GM21528 (cell line): Measurements from ENCODE around the gene CAMKK1.

Experiments
- ATAC-seq: cut with Tn5 transposase; IDR thresholded peaks from one replicate; pipeline ENCODE4 v1.9.1; 2021; ENCODE audit warnings: mild to moderate bottlenecking, moderate library complexity; ENCODE audit not compliant: unreplicated experiment, low FRiP score

Gene CAMKK1

DNA sequence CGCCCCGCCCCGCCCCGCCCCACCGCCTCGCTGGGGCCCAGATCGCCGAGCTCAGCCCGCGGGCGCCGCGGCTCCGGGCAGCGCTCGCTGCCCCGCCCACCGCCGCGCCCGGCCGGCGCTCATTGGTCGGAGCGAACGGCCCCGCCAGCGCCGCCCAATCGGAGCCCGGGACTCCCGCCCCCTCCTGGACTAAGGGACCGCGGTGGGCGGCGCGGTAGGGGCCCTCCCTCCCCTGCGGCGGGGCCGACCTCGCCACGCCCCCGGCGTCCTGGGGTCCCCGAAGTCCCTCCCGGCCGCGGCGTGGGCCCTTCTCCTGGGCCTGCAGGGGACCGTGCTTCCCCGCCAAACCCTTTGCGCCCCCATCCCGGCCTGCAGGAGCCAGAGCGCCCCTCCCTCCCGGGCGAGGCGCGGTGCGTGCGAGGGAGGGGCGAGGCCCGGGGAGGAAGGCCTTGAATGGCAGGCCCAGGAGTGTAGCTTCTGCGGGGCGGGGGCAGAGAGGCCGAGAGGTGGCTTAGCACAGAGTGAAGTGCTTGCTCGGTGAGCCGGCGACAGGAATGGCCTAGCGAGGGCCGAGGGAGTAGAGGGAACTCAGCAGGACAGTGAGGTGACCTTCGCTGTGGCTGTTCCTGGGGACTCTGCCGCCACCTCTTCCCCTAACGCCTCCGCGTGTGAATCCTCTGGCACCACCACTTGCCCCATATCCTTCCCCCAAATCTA is at the start of gene CAMKK1:
CAMKK1 (minus strand) TSS at position 51 of the 717 bp plus-strand sequence. CDS start 7,366 bp downstream, outside the sequence.
- peak; percentile 72 for ATAC-seq

DNA sequence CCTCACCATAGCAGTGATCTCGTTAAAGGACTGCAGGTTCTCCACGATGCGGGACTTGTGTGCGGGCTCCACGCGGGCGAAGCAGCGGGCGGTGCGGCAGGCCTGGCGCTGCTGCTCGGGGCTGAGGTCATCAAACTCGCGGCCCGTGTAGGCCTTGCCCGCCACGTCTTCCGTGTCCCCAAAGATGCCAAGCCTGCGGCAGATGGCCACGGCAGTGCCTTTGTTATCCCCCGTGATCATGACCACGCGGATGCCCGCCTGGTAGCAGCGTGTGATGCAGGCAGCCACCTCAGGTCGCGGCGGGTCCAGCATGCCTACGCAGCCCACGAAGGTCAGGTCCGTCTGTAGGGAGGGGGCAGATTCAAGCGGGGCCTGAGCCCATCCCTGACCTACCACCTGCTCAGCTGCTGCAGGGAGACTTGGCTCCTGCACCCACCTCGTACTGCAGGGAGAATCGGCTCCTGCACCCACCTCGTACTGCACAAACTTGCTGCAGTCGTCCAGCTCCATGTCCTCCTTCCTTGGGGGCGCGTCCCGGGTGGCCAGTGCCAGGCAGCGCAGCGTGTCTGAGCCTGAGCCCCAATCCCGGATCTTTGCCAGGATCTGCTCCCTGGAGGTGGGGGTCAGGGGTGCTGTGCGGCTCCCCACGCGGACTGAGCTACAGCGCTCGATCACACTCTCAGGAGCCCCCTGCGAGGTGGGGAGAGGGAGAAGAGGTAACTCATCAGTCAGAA is 48.3 kb upstream of the CAMKK1 start:
- ATAC-seq, result no peak

DNA sequence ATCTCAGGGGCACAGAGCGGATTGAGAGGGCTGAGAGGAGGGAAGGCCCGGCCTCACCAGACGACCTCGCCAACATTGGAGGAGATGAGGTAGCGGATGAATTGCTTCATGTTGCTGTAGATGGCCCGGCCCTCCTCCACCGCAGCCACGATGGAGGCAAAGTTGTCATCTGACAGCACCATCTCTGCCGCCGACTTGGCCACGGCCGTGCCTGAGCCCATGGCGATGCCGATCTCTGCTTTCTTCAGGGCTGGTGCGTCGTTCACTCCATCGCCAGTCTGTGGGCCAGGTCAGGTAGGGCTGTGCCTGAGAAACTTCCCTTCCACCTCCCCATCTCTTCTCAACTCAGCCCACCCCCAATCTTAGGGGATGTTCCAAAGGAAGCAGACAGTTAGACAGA is 44.5 kb upstream of the CAMKK1 start:
- no peak for ATAC-seq

- no peak for ATAC-seq
These were observed 43.0 kb upstream of the CAMKK1 start for GRCh38 chr17:3935825-3936355.

GRCh38 chr17:3935140-3935542 is 42.3 kb upstream of the CAMKK1 start:
- no peak for ATAC-seq

DNA sequence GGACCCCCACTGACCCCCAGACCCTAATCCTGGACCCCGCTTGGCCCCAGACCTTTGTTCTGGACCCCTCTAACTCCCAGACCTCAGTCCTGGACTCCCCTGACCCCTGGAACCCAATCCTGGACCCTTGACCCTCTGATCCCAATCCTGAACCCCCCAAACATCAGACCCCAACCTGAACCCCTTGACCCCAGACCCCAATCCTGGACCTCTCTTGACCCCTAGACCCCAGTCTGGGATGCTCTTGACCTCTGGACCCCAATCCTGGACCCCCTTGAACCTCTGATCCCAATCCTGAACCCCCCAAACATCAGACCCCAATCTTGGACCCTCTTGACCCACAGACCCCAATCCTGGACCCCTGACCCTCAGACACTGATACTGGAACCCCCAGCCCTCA is 36.9 kb upstream of the CAMKK1 start:
- no peak for ATAC-seq

- ATAC-seq, result no peak
These were observed 36.3 kb upstream of the CAMKK1 start for GRCh38 chr17:3929181-3929580.

DNA sequence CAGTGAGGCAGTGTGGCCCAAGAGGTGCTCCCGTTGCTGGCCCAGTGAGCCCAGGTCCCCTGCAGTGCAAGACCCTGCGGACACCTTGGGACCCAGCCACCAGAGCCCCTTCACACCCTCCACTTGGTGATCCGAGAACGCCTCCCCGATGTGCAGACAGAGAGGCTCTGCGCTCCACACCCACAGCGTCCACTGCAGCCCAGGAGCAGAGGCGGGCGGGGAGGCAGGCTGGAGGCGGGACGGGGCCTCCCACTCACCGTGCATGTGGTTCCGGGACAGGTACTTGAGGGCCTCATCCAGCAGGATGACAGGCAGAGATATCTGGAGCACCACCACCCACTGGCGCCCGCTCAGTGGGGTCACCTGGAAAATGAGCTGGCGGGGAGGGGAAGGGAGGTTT is 35.6 kb upstream of the CAMKK1 start:
- no peak for ATAC-seq

DNA sequence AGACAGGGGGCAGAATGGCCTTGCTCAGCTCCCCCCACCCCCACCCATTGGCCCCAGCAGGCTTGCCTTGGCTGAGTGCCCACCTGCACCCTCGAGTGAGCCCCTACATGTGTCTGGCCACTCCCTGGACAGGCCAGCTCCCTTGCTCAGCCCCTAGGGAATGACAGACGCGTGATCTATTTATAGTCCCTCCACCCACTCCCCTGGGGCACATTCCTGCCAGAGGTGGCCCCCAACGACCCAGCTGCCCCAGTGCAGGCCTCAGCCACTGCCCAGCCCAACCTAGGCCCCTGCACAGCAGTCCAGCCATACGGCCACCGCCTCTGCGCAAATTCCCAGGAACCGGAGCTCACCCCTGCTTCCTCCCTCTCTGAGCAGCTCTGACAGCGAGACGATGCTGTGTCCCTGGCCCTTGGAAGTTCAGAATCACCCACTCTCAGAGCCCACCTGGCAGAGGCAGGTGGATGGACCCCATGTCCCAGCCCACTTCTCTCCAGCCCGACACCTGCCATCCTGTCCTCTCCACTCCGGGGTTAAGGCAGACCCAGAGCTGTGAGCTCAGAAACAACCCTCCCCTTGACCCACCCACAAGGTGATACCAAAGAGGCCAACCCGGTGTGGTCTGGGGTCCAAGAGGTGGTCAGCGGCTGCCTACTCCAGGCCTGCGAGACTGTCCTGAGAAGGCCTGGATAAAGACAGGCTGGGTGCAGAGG is 34.9 kb upstream of the CAMKK1 start:
- no peak for ATAC-seq

DNA sequence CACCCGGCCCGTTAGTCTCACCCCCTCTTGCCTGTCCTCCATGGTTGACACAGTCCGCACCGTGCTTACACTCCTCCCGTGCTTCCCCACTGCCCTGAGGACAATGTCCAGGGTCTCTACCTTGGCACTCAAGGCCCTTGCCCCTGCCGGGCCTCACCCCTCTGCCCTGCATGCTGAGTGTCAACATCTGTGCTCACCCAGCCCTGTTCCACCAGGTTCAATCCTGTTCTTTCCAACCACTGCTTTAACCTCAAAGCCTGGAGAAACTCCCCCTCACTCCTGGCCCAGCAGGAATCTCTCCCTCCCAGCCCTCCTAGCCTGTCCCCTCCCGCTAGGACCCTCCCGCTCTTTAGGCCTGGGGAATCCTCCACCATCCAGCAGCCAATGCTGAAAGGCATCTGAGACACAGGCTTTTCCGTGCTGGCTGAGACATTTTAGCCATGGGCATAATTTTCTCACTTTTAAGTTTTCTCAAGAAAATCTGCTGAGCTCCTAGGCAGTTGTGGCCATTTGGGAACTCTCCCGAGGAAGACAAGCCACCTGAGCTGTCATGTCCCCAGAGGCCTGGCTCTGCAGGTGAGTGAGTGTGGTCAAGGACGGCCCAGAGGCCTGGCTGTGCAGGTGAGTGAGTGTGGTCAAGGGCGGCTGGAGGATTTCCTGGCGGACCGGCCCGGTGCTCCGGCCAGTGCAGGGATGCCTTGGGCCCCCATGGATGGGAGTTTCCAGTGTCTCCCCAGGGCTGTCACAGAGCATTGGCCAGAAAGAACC is 34.2 kb upstream of the CAMKK1 start:
- no peak for ATAC-seq

DNA sequence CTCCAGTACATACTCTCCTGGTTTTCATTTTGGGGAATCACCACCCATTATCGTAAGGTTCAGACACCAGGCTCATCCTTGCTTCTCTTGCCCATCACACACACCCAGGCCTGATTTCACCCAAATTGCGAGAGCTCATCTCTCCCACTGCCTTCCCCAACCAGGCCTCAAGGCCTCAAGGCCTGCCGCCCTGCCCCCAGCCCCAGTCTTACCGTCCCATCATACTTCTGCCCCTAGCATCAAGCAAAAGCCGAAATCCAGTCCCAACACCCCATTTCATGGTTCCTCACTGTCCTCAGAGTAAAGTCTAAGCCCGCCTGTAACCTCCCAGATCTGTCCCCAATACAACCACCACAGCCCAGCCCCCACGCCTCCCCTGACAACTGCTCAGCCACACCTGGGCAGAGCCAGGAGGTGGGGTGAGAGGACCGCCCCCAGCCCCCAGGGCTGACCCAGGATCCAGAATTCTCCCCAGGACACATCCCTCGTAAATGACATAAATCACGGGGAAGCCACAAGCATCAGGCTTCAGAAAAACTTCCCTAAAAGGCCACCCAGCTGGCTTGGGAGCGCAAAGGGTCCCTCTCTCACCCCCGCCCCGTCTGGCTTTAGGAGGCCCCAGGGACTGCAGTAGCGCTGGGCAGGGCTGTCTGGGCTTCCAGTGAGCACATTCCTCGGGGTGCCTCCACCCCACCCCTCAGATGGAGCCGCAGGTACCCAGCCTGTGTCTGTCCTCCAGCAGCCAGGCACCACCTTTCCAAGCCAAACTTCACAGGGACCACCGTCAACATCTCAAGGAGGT is 33.0 kb upstream of the CAMKK1 start:
- no peak for ATAC-seq

DNA sequence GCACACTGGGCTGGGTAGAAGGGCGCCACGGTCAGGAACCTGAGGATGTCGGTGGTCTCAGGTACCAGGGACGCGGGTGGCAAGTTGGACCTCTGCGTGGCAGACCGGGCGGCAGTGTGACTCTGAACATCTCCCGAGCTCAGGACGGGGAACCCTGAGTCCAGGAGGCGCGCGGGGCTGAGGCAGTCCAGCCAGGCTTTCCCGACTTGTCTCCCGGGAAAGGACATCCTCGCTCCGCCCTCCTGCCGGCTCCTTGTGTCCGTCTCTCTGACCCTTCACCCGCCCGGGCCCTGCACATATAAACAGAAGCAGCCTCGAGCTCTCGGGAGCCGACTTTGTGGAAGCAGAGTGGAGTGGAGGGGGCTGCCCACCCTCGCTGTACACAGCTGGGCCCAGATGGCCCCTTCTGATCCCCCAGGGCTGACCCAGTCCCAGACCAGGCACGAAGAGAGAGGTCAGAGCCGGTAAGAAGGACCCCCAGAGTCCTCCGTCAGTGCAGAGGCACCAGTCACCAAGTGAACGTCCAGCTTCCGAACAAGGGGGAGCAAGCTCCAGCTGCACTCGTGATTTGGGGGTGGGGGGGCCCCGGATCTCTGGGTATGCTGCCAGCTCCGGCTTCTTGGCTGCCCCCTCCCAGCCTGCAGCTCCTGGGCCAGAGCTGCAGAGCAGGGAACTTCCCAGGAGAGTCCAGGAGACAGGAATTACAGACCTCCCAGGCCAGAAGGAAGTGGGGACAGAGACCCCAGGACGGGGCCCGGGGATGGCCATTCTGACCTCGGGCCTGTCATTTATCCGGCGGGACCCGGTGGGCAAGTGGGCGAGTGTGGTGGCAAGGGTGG is 31.9 kb upstream of the CAMKK1 start:
- ATAC-seq, result no peak

DNA sequence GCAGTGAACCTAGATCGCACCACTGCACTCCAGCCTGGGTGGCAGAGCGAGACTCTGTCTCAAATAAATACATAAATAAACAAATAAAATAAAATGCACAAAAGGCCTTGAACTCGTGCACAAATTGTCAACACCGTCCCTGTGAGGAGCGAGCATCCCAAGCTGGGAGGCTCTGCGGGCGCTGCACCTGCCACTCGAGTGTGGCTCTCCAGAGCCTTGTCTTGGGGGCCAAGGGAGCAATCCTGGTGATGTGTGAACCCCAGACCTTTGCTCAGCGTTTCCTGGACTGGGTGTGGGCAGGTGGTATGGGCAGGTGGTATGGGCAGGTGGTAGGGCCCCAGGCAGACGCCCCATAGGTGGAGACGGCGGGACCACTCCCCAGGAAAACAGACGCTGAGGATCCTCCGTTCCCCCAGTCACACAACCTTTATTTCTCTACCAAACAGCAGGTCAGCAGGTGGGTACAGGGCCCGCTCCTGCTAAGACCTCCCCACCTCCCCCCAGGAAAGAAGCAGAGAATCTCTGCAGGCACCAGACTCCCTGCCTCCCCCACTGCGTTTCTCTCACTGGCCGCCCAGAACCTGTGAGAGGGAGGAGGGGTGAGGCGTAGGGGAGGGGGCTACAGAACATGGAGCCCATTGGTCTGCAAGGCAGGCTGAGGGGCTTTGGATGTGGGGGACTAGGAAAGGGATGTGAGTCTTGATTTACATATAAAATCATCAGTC is 30.8 kb upstream of the CAMKK1 start:
- ATAC-seq, result no peak

DNA sequence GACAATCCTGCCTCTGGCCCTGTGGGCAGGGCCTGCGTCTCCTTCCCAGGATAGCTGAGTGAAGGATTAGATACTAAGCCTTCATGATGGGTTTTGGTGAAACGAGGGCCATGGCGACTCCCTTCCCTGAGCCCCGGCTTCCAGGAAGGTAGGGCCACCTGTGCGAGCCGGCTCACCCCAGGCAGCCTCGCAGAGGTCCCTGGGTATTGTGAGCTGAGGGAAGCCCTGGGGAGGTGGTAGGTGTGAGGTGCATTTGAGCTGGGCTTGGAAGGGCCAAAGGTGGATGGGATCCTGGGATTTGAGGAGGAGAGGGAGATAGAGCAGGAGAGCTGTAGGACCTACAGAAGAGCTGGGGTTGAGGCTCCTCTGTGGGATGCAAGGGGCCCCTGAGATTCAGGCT is 29.9 kb upstream of the CAMKK1 start:
- ATAC-seq, result no peak

DNA sequence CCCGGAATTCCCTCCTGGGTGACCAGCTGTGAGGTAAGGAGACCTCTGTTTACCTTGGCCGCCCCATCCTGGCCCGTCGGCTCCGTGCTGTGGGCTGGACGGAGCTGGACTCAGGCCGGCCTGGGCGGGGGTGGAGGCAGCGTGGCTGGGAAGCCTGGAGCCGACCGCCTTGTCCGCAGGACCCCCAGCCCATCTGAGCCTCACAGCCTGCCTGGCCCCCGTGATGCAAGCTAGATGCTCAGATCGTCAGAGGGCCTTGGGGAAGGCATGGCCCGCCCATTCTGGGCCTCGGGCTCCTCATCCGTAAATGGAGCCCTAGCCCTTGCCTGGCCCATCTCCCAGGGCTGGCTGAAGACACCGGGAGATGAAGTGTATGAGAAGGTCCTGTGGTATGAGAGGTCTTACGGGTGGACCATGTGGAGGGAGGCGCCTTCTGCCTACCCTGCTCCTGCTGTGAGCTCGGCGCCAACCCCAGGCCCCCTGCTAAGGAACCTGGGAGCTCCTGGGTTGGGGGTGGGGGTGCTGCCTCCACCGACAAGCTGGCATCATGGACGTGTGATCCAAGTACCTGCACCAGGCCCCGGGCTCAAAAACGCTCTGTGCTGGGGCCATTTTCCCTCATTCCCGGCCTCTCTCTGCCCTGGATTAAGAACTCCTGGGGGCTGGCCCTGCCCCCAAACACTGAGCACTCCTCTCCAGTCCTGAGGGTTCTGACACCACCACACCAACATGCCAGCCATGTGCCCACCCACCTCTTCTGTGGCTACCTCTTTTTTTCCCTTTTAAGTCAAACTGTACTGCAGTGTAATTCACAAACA is 28.9 kb upstream of the CAMKK1 start:
- no peak for ATAC-seq

- ATAC-seq, result no peak
These were observed 28.2 kb upstream of the CAMKK1 start for GRCh38 chr17:3921006-3921405.

- ATAC-seq, result no peak
These were observed 26.3 kb upstream of the CAMKK1 start for GRCh38 chr17:3919123-3919624.
